Measurements from ENCODE around the gene MITF. TPM values are rescaled to one million over a fixed set of nuclear protein-coding genes. Genes with fewer than 3 reads are reported as not detected.

Gene MITF
- total RNA-seq, 1 experiment from 2014 or later, result 1.9 TPM

DNA sequence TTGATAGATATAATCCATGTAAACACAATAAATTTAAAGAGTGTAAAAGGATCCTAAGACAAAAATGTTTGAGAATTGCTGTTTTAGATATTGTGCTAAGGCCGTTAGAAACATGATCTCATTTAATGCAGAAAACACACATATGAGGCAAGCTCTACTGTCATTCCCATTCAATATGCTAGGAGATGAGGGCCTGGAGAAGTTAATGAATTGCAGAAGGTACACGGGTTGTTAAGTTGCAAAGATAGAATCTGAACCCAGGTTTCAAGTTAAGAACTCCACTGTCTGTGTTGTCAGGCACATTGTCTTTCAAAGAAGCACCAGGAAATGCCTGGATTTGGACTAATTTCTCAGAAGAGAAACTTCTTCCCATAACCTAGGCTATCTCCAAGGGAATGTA, 195.1 kb downstream of the MITF start:
- H3K4me2 ChIP-seq (ENCODE audit: low read length), result no peak overlapping the region
- no peaks in the 10 kb centered on the region for H3K36me3 ChIP-seq (ENCODE audit: control insufficient read depth in 1 of 2, insufficient read depth in 2 of 2, low read length in 2 of 2)
- no peaks in the 10 kb centered on the region for H4K20me1 ChIP-seq (ENCODE audit: insufficient read depth)
- H3K9ac ChIP-seq (ENCODE audit: low read length), result no peak overlapping the region
- H3K27ac ChIP-seq (ENCODE audit: low read depth, low read length), result no peak overlapping the region
- ATAC-seq (no peak), DNase-seq (ENCODE audit: low read depth, low spot score) (no peak)
- H3K79me2 ChIP-seq (ENCODE audit: insufficient read depth, low read length), result no peaks in the 10 kb centered on the region
- no peak overlapping the region for H2AFZ ChIP-seq (ENCODE audit: low read depth, low read length, poor library complexity, severe bottlenecking)
- intact Hi-C loops (cut with micrococcal nuclease), result no loop called here
- ChIA-PET CTCF (no interaction called here), POLR2A (no interaction called here), RAD21 (ENCODE audit: low non-redundant PET in 1 of 2, low total read pairs in 2 of 2, uncharacterized antibody in 2 of 2, unreplicated experiment in 2 of 2) (no interaction called here)
- H3K27me3 ChIP-seq (ENCODE audit: insufficient read depth, low read length), result no peaks in the 10 kb centered on the region
- no peaks in the 10 kb centered on the region for H3K9me3 ChIP-seq (ENCODE audit: control insufficient read depth in 1 of 2, insufficient read depth in 1 of 2, low read depth in 1 of 2, low read length in 2 of 2)
- TF ChIP-seq CBX3 (IDR thresholded peaks at IDR 0.05; ENCODE audit: low read depth) (no peak), FOSL1 (IDR thresholded peaks at IDR 0.05; ENCODE audit: low read depth) (no peak), RAD21 (IDR thresholded peaks at IDR 0.05; ENCODE audit: low read depth) (no peak), REST (IDR thresholded peaks at IDR 0.05; ENCODE audit: low read depth) (no peak), POLR2AphosphoS5 (IDR thresholded peaks at IDR 0.05; ENCODE audit: low read depth, low read length) (no peak), ZBTB33 (IDR thresholded peaks at IDR 0.05; ENCODE audit: extremely low read depth, insufficient replicate concordance, low read length) (no peak), EZH2phosphoT487 (IDR thresholded peaks at IDR 0.05; ENCODE audit: borderline replicate concordance) (no peak), SP1 (IDR thresholded peaks at IDR 0.05; ENCODE audit: low read depth) (no peak)
- TF ChIP-seq, protein P1, sequence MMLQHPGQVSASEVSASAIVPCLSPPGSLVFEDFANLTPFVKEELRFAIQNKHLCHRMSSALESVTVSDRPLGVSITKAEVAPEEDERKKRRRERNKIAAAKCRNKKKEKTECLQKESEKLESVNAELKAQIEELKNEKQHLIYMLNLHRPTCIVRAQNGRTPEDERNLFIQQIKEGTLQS (IDR thresholded peaks at IDR 0.05), result no peak
- no peaks in the 10 kb centered on the region for H3K9me2 ChIP-seq (ENCODE audit: insufficient read depth)
- no peak overlapping the region for H3K4me3 ChIP-seq (replicated peaks in 1 of 2; ENCODE audit: low read depth in 1 of 2, low read length in 2 of 2)
- no peaks in the 10 kb centered on the region for H3K4me1 ChIP-seq (ENCODE audit: control insufficient read depth in 1 of 2, insufficient read depth in 2 of 2, low read length in 2 of 2)
- BruUV-seq (replicated peaks), result no TSS peak

Measured in HCT116 (cell line).